Liver (tissue), 3 donors: ENCODE results near the gene GPC2.

ENCODE experiments used
- ATF3 ChIP-seq: IDR thresholded peaks from 2 replicates; pipeline ENCODE4 v1.6.1; 2016; ENCODE audit warnings: antibody characterized with exemption
- CTCF ChIP-seq: fragments of 150-350 bp; IDR thresholded peaks from 2 replicates; pipeline ENCODE4 v1.5.1; 2017; ENCODE audit warnings: improper control_type of control experiment, low read depth, low read length; ENCODE audit not compliant: missing input control
- FOXA1 ChIP-seq: IDR thresholded peaks from 2 replicates; pipeline ENCODE4 v1.6.1; 2016; ENCODE audit warnings: antibody characterized with exemption
- FOXA2 ChIP-seq: IDR thresholded peaks from 2 replicates; pipeline ENCODE4 v1.6.1; 2016; ENCODE audit warnings: antibody characterized with exemption
- GABPA ChIP-seq, 2 donors: IDR thresholded peaks in 1 of 2; conservative IDR thresholded peaks in 1 of 2; 2 replicates each; pipeline ENCODE4 v1.6.1; 2016; ENCODE audit warnings: antibody characterized with exemption in 2 of 2, mild to moderate bottlenecking in 1 of 2, moderate library complexity in 1 of 2
- JUND ChIP-seq, 2 donors: IDR thresholded peaks; 2 replicates each; pipeline ENCODE4 v1.6.1; 2016; ENCODE audit warnings: antibody characterized with exemption in 2 of 2
- RAD21 ChIP-seq, 2 donors: IDR thresholded peaks; 2 replicates each; pipeline ENCODE4 v1.6.1; 2016; ENCODE audit warnings: antibody characterized with exemption in 2 of 2, mild to moderate bottlenecking in 2 of 2
- TAF1 ChIP-seq: conservative IDR thresholded peaks from 2 replicates; pipeline ENCODE4 v1.6.1; 2016; ENCODE audit warnings: antibody characterized with exemption, mild to moderate bottlenecking
- YY1 ChIP-seq: IDR thresholded peaks from 2 replicates; pipeline ENCODE4 v1.6.1; 2016; ENCODE audit warnings: antibody characterized with exemption, mild to moderate bottlenecking
- donor health status: healthy.
- donor health status: healthy.

- TF ChIP-seq FOXA2 (no peak), TAF1 (no peak), CTCF (no peak), RAD21 (IDR thresholded peaks at IDR 0.05) (no peak), YY1 (no peak), FOXA1 (no peak), JUND (IDR thresholded peaks at IDR 0.05) (no peak), ATF3 (no peak), GABPA (IDR thresholded peaks at IDR 0.05 in 1 of 2, conservative IDR thresholded peaks at IDR 0.05 in 1 of 2) (no peak)
Measured at GRCh38 chr7:100170101-100170897, 6.9 kb downstream of the GPC2 start.
